ENCODE results near the gene ZBTB8OS.
"Not testable (repeated sequence)": the region's sequence is repeated elsewhere in the genome, so short reads cannot be mapped to it uniquely, and the experiment has no call there.

The ZBTB8OS gene

DNA sequence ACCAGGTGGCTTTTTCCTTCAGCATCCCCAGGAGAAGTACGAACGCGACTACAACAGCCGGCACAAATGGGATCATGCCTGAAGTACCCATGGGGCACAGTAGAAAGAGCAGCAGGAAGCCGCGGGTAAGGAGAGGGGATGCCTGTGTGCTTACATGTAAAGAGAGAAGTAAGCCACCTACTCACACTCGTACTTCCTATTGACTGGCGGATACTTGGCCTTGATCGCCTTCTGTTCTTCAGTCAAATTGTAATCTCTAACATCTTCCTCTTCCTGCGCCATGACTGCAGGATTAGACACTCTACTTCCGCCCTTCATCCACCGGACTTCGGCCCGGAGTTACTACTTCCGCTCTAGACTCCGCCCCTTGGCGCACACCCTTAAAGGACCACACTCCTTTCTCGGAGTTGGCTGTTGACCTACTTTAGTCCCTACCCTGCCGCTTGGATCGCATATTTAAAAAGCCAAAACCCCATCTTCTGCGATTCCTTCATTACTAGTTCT, at the start of gene ZBTB8OS:
Gene ZBTB8OS (minus strand): TSS at position 303 of the 504 bp plus-strand sequence. CDS start 21 bp downstream, at position 282.
- DNase-seq: peak; percentile 97

DNA sequence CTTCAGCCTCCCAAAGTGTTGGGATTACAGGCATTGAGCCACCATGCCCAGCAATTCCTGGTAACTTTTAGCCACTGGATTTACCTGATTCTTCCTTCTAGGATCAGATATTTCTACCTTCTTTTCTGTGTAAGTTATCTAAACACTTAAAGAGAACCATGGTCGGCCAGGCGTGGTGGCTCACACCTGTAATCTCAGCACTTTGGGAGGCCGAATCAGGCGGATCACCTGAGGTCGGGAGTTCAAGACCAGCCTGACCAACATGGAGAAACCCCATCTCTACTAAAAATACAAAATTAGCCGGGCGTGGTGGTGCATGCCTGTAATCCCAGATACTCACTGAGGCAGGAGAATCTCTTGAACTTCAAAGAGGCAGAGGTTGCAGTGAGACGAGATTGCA, 46.6 kb upstream of the ZBTB8OS start:
- not testable (repeated sequence) for DNase-seq

DNA sequence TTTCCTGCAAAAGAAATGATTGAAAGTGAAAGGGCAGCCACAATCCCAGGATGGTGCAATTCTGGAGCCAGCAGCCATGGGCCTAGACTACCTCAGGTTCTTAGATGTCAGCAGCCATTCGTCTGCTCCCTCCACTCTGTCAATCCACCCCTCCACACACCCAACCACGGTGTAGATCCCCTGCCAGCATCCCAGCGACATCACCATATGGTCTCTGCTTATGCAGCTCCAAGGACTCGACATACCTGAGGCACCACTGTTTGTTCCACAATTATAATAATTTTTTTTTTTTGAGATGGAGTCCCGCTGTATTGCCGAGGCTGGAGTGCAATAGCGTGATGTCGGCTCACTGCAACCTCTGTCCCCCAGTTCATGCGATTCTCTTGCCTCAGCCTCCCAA, 45.7 kb upstream of the ZBTB8OS start:
- peak; percentile 80 for DNase-seq

DNA sequence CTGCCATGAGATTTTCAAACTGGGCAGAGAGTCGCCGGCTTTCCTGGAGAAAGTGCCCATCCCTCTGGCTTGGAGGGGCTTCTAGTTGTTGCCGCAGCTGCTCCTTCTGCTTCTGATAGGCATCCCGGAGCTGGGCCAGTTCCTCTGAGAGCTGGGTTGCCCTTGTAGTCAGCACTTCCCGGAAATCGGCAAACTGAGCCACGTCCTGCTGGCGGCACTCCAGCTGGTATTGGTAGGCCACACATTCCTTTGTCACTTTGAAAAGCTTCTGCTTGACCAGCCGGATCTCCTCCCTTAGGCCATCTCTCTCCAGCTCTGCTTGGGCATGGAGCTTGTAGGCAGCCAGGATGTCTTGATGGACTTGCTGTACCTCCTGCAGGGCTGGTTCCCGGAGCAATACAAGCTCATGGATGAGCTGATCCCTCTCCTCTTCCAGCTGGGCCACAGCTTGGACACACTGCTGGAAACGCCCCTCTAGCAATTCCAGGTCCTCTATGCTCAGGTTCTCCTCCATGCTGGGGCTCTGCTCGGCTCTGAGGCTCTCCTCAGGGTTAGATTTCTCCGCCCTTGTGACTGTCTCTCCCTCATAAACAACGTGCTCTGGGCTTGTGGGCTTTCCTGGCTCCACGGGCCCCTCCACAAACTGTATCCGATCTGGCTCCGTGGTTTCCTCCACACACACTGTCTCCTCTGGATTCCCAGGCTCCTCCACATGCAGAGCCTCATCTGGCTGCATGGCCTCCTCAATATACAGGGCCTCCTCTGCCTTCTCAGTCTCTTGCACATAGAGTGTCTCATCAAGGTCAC, 45.0 kb upstream of the ZBTB8OS start:
- no peak for DNase-seq

DNA sequence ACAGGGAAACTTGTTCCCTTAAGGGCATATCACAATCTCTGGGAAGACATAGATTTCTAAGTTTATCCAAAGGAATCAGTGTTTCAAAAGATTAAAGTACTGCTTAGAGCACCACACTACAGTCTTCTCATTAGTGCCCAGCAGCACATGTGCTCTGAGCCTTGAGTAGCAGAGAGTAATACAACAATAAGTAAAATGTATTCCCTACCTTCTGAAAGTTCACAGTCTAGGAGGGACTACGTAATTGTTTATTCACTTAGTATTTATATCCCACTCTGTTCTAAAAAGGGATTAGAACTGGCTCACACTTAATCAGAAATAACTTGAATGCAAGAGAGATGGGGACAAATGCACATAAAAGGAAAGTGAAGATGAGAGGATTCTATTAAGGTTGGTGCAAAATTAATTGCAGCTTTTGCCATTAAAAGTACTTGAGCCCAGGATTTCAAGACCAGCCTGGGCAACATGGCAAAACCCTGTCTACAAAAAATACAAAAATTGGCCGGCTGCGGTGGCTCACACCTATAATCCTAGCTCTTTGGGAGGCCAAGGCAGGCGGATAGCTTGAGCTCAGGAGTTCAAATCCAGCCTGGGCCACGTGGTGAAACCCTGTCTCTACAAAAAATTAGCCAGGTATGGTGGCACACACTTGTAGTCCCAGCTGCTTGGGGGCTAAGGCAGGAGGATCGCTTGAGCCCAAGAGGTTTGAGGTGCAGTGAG, 43.3 kb upstream of the ZBTB8OS start:
- no peak for DNase-seq

DNA sequence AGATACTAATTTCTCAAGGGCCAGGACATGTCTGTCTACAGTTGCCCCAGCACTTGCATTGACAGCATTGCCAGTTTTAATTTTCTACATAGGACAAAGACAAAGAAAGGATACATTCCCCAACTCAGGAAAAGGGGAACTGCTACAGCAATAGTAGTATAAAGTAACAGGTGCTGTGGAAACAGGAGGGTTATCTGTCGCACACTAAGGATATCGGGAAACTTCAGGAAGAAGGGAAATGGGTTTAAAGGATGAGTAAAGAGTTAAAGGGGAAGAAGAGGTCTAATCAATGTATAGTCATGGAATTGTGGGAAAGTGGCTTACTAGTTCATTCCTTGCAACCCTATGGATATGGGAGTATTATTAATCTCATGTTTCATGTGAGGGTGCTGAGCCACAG, 36.0 kb upstream of the ZBTB8OS start:
- DNase-seq: no peak

DNA sequence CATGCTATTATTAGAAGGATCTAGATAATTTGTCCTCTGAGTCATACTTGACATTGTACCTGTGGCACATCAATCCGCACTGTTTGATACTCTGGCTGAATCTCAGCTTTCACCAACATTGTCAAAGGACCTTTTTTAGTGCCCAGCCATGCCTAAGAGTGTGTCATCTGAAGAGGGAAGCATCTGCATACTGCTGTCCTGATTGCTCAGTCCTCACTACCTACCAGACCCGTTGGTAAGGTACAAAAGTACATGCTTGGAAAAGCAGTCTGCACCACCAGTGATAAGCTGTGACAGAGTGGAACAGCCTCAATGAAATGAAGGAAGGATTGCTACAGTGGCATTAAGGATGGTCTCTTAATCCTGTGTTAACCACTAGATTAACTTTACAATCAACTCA, 35.1 kb upstream of the ZBTB8OS start:
- no peak for DNase-seq

DNA sequence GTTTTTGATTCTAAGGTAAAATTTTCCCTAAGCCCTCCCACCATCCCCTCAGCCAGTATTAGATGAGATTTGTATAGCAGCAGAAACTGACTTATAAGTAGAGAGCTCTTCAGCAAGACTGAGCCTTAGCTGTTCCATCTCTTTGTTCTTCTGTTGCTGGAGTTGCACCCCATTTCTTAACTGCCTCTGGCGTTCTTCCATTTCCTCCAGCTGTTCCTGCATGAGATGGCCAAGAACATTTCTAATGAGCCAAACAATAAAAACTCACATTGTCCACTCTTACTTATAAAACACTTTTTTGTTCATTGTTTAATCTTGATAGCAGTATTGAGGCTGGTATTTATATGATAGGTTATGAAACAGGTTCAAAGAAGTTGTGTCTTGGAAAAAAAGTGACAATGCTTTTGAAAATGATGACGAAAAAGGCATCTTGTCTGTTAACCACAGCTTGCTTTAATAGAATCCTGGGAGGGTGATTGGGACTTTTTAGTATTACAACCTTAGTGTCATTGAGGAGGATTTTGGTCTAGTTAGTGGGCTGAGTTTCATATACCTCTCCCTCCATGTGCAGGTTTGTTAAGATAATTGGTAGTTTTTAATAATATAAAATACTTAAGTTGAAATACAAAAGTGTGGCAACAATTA, 33.9 kb upstream of the ZBTB8OS start:
- DNase-seq: no peak

DNA sequence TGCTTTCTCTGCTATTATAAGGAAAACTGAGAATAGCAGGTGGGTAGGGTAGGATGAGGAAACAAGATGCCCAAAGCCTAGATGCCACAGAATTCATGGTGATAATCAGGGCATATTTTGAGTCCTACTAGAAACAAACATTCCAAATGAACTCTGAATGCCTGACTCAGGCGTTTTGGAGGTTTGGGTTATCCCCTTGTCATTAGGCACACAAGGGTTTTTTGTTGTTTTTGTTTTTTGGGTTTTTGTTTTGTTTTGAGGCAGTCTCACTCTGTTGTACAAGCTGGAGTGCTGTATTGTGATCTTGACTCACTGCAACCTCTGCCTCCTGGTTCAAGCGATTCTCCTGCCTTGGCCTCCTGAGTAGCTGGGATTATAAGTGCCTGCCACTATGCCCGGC, 33.0 kb upstream of the ZBTB8OS start:
- DNase-seq: no peak

DNA sequence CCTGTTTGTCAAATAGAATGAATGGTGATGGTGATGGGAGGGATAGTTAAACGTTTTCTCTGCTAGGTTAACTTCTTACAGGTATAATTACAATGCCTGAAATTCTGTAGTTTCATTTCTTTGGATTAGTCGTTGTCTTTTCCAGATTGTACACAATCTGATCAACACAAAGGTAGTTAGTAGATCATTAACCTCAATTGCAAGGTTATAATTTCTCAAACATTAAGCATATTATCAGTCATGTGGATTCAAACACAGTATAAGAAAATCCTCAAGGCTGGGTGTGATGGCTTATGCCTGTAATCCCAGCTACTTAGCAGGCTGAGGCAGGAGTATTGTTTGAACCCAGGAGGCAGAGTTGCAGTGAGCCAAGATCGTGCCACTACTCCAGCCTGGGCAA, 31.6 kb upstream of the ZBTB8OS start:
- DNase-seq: no peak

DNA sequence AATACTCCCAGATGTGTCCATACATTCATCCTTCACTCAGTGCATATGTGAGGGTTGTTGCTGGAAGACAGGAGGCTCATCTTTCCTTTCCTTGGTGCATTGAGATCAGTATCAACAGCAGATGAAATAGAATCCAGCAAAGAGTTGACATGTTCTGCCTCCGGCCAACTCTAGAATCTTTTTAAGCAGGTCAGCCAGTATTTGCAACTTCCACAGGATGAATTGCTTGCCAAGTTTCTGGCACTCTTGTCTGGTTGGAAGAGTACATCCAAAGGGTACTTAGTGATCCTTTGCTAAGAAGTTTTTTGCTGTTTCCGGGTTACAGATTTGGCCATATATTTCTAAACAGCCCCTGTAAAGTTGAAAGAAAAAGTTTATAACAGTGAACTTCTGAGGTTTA, 31.2 kb upstream of the ZBTB8OS start:
- no peak for DNase-seq

DNA sequence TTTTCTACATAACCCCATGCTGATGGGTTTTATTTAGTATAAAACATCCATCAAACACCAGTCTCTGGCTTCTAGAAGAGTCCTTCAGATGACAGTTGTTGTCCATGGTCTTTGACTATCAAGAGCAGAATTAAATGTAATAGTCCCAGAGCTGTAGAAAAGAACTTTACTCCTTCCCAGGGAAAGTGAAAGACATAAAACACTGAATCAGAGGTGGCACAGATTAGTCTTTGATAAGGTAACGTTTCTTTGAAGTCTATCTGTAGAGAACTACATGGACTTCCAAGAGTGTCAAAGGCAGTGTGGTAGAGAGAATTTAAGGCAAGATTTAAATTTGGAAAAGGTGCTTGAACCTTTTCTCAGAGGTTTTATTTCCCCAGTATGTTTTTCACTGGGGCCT, 30.3 kb upstream of the ZBTB8OS start:
- DNase-seq: no peak

DNA sequence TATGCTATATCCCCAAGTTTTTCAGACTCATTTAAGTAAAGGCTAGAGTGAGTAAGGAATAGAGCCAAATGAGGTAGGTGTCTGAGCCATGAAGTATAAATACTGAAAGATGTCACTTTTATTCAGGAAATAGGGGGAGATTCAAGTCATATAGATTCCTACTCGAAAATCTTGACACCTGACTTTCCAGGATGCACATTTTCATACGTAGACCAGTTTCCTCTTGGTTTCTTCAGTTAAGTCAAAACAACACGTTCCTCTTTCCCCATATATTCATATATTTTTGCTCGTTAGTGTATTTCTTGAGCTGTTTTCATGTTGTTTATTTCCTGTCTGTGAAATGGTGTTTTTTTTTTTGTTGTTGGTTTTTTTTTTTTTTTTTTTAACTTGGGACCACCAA, 29.6 kb upstream of the ZBTB8OS start:
- not testable (repeated sequence) for DNase-seq

DNA sequence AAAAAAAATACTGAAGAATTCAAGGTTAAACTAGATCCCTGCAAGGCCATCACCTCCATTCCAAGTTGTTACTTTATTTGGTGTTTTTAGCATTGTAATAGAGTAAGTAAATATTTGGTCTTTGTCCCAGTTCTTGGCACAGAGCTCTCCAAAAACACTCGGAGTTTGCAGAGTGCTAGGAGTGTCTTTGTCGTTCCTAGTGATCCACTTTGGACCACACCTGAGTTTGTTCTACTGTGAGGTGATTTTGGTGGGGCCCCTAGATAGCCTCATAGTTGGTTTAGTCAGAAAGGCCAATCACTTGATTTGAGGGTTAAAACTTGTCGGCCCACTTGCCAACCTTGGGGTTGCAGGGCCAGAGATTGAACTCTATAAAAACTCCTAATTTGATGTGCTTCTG, 26.6 kb upstream of the ZBTB8OS start:
- no peak for DNase-seq

DNA sequence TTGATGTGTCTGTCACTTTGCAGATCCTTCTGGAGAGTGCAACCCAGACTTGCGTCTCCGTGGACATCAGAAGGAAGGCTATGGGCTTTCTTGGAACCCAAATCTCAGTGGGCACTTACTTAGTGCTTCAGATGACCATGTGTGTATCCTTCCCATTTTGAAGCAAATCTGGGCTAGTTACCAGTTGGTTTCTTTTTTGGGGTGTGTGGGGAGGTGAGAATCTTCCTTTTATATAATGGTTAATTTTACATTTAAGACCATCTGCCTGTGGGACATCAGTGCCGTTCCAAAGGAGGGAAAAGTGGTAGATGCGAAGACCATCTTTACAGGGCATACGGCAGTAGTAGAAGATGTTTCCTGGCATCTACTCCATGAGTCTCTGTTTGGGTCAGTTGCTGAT, 18.4 kb upstream of the ZBTB8OS start:
- not testable (repeated sequence) for DNase-seq

DNA sequence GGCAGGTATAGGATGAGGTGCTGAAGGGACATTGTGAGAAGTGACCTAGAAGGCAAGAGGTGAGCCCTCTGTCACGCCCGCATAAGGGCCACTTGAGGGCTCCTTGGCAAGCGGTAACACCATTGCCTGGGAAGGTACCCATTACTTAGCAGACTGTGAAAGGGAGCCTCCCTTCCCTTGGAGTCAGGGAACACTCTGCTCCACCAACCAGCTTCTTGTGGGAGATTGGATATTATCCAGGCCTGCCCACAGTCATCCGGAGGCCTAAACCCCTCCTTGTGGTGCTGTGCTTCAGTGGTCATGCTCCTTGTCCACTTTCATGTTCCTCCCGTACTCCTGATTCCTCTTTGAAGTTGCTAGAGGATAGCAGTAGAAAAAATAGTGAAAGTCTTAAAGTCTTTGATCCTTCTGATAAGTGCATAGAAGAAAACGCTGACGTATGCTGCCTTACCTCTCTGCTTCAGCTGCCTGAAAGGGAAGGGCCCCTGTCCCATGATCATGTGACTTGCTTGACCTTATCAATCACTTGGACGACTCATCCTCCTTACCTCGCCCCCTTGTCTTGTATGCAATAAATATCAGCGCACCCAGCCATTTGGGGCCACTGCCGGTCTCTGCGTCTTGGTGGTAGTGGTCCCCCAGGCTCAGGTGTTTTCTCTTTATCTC, 16.7 kb upstream of the ZBTB8OS start:
- no peak for DNase-seq

DNA sequence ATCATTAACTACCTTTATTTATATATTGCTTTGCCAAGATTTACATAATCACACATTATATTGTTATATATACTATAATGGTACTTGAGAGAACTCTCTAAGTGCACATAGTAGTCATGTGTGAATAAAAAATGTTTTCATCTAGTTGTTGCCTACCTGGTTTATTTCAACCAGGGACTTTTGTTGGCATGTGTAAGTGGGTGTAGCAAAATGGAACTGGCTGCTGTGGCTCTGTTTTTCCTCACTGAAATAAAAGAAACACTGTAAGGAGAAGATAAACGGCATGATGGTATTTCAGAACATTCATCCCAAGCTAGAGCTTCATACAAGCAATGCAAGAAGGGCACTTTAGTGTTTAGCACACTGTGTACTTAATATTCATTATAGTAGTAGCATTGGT, 15.6 kb upstream of the ZBTB8OS start:
- no peak for DNase-seq

DNA sequence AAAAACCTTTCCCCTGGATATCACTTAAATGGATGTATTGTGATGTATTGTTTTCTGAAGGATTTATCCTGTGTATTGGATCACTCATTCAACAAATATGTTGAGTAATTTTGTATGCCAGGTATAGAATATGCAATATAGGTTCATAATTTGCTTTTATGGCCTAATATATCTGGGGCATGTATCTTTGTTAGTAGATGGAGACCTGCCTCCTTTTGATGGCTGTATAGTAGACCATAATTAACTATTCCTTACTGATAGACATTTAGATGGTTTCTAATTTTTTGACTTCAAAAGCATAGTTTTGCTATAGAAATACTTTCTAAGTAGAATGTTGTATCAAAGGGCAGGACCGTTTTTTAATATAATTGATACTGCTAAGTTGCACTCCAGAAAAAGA, 9.2 kb upstream of the ZBTB8OS start:
- no peak for DNase-seq

DNA sequence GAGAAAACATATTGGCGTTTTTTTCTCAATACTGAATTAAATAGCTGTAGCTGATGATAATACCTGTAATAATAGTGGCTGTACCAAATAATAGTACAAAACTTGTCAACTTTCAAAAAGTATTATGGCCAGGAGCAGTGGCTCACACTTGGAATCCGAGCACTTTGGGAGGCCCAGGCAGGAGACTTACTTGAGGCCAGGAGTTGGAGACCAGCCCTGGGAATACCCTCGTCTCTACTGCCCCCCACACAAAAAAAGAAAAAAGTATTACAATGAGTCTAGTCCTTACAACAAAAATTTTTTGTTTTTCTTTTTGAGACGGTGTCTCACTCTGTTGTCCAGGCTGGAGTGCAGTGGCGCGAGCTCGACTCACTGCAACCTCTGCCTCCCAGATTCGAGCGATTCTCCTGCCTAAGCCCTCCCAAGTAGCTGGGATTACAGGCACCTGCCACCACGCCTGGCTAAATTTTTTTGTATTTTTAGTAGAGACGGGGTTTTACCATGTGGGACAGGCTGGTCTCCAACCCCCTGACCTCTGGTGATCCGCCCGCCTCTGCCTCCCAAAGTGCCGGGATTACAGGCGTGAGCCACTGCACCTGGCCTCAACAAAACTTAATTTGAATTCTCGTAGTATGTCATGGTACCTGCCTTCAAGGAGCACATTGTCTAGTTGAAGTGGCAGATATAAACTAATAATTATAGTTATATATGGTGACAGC, 2.1 kb upstream of the ZBTB8OS start:
- no peak for DNase-seq

DNA sequence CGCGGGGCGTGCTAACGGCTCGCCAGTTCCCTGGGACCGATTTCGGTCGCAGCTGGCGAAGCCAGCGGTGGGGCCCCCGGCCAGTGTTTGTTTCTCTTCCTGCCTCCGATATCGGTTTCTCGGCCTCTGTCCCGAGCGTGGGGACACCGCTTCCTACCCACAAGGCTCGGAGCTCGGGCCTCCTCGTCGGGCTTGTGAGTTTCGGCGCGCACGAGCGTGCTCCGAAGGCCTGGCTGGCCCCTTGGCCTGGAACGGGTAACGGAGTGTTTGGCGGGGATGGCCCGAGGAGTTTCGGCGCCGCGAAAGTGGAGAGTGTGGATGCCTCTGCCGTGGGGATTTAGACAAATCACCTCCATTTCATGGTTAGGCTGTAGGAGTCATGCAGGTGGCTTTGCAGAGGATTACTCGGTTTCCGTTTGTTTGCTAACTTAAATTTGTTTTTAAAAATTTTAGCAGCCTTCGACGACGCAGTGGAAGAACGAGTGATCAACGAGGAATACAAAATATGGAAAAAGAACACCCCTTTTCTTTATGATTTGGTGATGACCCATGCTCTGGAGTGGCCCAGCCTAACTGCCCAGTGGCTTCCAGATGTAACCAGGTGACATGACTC, 1.2 kb upstream of the ZBTB8OS start:
- peak; percentile 54 for DNase-seq

DNA sequence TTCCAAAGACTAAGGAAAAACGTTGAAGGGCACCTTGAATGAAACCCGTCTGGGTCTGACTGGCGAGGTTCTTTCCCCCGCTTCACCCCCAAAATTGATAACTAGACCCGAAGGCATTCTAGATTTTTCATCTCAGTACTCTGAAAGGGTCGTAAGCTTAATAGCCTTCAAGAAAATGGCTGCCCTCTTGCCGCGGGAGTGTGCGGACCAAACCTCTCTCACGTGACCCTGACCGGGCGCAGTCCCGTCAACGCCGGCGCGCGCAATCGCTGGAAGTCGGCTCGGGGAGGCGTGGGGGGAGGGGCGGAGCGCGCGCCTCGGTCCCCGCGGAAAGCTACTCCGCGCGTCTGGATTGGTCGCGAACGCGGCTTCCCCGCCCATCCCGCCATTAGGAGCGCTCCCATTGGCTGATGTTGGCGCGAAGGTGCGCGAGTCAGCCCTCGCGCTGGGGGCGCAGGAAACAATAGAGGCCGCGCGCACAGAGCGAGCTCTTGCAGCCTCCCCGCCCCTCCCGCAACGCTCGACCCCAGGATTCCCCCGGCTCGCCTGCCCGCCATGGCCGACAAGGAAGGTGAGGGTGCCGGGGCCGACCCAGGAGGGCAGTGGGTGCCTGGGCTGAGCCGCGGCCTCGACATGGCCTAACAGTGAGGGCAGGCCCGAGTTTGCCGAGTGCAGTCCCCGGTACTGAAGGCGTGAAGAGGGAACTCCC, 556 bp upstream of the ZBTB8OS start, which contains the start of gene RBBP4:
Gene RBBP4 (plus strand): TSS at position 457 of the 709 bp plus-strand sequence. CDS start 99 bp downstream, at position 556.
- DNase-seq: peak; percentile 97

Data from NCI-H2171 treated with DMSO at 0.1 percent for 48 hours (cell line).